Right atrium auricular region (tissue), 2 donors: Measurements from ENCODE around the gene PRMT5. TPM values are rescaled to one million over a fixed set of nuclear protein-coding genes. Genes with fewer than 3 reads are reported as not detected.
"Not testable (repeated sequence)": the region's sequence is repeated elsewhere in the genome, so short reads cannot be mapped to it uniquely, and the experiment has no call there.

ENCODE experiments used
- DNase-seq: peaks from one replicate; pipeline ENCODE4 v3.0.0-alpha.2; 2019; ENCODE audit warnings: low spot score
- H3K27ac ChIP-seq, 2 donors: fragments of 200-600 bp; sonication (generic); 1 replicate in 1 of 2; 2 replicates in 1 of 2; pipeline ENCODE4 v1.5.1; 2016 to 2019
- H3K27me3 ChIP-seq, 2 donors: fragments of 200-600 bp; sonication (generic); one replicate each; pipeline versions ENCODE4 v1.5.1 to v1.6.0; 2017 to 2019
- H3K36me3 ChIP-seq: fragments of 200-600 bp; sonication (generic); one replicate; pipeline ENCODE4 v1.5.1; 2016
- H3K4me1 ChIP-seq, 2 donors: fragments of 200-600 bp; sonication (generic); one replicate each; pipeline versions ENCODE4 v1.5.1 to v1.6.0; 2017 to 2019
- H3K4me3 ChIP-seq, 2 donors: fragments of 200-600 bp; sonication (generic); 1 replicate in 1 of 2; 2 replicates in 1 of 2; pipeline ENCODE4 v1.5.1; 2017 to 2019; ENCODE audit warnings: mild to moderate bottlenecking in 1 of 2, moderate library complexity in 1 of 2
- H3K9me3 ChIP-seq, 2 donors: fragments of 200-600 bp; sonication (generic); one replicate each; pipeline ENCODE4 v1.5.1; 2019
- CTCF ChIP-seq, 2 donors: fragments of 200-600 bp; sonication (generic); IDR thresholded peaks; one replicate each; pipeline ENCODE4 v1.5.1; 2019; ENCODE audit warnings: antibody characterized with exemption in 2 of 2
- total RNA-seq, 2 donors: library from RNA; depleted of rRNA; stranded (reverse); fragments of >200 nt; gene quantifications; one replicate each; pipeline ENCODE4 v1.1.0, GENCODE V29; 2016

Gene PRMT5
- total RNA-seq, 2 donors from 2014 or later, result 23.3 to 55.1 TPM

GRCh38 chr14:22962061-22962676, 33.0 kb upstream of the PRMT5 start:
- Histone ChIP-seq H3K27me3 (no peaks in the 10 kb centered on the region), H3K36me3 (no peaks in the 10 kb centered on the region), H3K9me3 (no peaks in the 10 kb centered on the region), H3K4me3 (no peak overlapping the region), H3K27ac (no peak overlapping the region), H3K4me1 (peaks cover 0 to 4% of the 10 kb centered on the region in 2 donors)
- DNase-seq, result no peak
- TF ChIP-seq CTCF (IDR thresholded peaks at IDR 0.05), result no peak

GRCh38 chr14:22955702-22956569, 26.8 kb upstream of the PRMT5 start:
- H3K4me1 ChIP-seq, result peaks cover 0 to 15% of the 10 kb centered on the region in 2 donors
- peak overlapping the region; percentile 64 to 74 for H3K4me3 ChIP-seq
- TF ChIP-seq CTCF (IDR thresholded peaks at IDR 0.05), result no peak
- no peaks in the 10 kb centered on the region for H3K9me3 ChIP-seq
- H3K27me3 ChIP-seq, result no peaks in the 10 kb centered on the region
- peaks cover 19% of the 10 kb centered on the region for H3K36me3 ChIP-seq
- peak overlapping the region; percentile 92 to 94 for H3K27ac ChIP-seq
- DNase-seq, result no peak

- H3K4me1 ChIP-seq, result peaks cover 0 to 13% of the 10 kb centered on the region in 2 donors
- H3K27me3 ChIP-seq, result no peaks in the 10 kb centered on the region
- no peak for DNase-seq
- H3K4me3 ChIP-seq, result no peak overlapping the region
- no peak for TF ChIP-seq CTCF (IDR thresholded peaks at IDR 0.05)
- no peak overlapping the region for H3K27ac ChIP-seq
- H3K9me3 ChIP-seq, result no peaks in the 10 kb centered on the region
- H3K36me3 ChIP-seq, result peaks cover 25% of the 10 kb centered on the region
Observed at GRCh38 chr14:22952418-22952817, 23.2 kb upstream of the PRMT5 start.

GRCh38 chr14:22951795-22952194, 22.6 kb upstream of the PRMT5 start:
- not testable (repeated sequence) for DNase-seq, H3K27ac ChIP-seq, H3K9me3 ChIP-seq, H3K27me3 ChIP-seq, H3K4me3 ChIP-seq
- peaks cover 0 to 11% of the 10 kb centered on the region in 2 donors for H3K4me1 ChIP-seq
- H3K36me3 ChIP-seq, result peaks cover 31% of the 10 kb centered on the region

GRCh38 chr14:22945642-22946041, 16.5 kb upstream of the PRMT5 start:
- H3K4me3 ChIP-seq, result no peak overlapping the region
- peaks cover 29% of the 10 kb centered on the region for H3K36me3 ChIP-seq
- no peak for DNase-seq
- H3K4me1 ChIP-seq, result no peaks in the 10 kb centered on the region
- H3K9me3 ChIP-seq, result no peaks in the 10 kb centered on the region
- no peak overlapping the region for H3K27ac ChIP-seq
- no peak for TF ChIP-seq CTCF (IDR thresholded peaks at IDR 0.05)
- no peaks in the 10 kb centered on the region for H3K27me3 ChIP-seq

GRCh38 chr14:22939684-22940083, 10.5 kb upstream of the PRMT5 start:
- no peaks in the 10 kb centered on the region for H3K4me1 ChIP-seq
- H3K27me3 ChIP-seq, result no peaks in the 10 kb centered on the region
- peaks cover 4% of the 10 kb centered on the region for H3K36me3 ChIP-seq
- no peaks in the 10 kb centered on the region for H3K9me3 ChIP-seq
- TF ChIP-seq CTCF (IDR thresholded peaks at IDR 0.05), result no peak
- no peak overlapping the region for H3K4me3 ChIP-seq
- H3K27ac ChIP-seq, result no peak overlapping the region
- DNase-seq, result no peak
